ENCODE measurements around the gene TOMM40L.
A peak's percentile ranks its signal among the peaks of the same experiment; 100 is the strongest.

Gene TOMM40L

DNA sequence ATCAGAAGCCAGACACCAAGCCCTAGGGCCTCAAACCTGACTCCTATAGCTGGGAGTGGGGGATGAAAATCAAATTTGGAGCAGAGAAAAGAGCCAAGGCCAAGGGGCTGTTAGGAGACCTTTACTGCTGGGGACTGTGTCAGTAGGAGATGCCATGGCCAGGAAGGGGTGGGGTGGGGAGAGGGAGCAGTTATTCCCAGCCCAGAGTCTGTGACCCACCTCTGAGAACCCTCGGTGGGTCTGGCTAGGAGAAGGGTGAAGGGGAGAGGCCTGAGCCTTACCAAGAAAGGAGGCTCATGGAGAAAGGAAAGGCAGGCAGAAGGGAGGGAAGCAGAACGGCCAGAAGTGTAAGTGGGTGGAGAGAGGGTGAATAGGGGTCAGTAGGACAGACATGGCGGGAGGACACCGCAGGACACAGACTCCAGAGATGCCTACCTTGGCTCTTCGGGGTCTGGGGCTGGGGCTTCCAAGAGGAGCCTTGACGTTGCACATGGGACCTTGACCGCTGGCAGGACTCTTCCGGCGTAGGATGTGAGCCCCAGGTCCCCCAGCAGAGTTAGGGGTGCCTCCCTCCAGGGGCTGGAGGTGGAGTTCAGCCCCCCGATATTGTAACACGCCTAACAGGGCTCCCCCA is 28.2 kb upstream of the TOMM40L start:
- DNase-seq (ENCODE audit: low read depth in 3 of 3) = no peak

DNA sequence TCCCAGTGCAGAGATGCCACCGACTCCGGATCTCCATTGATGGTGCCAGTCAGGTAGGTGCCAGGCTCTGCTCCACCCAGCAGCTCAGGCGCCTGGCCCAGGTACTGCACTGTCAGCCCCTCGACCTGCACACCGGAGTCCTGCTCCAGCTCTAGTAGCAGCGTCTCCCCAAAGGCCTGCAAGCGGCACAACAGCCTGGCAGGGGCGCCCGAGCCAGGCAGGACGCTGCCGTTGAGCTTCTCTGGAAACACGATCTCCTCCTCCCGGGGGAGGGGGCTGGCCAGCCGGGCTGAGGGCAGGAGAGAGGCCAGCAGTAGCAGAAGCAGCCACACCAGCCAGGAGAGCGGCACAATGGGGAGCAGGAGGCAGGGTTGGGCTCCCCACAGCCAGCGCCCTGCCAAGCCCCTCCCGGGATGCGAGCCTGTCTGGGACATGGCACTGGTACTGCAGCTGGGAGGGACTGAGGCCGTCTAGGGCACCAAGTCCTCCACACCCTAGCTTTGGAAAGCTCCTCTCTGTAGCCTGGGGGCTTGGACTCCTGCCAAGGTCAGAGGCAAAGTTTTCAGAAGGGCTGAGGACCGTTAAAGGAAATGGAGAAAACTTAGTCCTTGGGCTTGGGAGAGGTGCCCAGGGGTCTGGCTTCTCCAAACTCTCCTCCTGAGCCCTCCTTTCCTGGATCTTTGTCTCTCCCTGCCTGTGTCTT is 27.5 kb upstream of the TOMM40L start:
- DNase-seq (ENCODE audit: low read depth in 3 of 3) = no peak

DNA sequence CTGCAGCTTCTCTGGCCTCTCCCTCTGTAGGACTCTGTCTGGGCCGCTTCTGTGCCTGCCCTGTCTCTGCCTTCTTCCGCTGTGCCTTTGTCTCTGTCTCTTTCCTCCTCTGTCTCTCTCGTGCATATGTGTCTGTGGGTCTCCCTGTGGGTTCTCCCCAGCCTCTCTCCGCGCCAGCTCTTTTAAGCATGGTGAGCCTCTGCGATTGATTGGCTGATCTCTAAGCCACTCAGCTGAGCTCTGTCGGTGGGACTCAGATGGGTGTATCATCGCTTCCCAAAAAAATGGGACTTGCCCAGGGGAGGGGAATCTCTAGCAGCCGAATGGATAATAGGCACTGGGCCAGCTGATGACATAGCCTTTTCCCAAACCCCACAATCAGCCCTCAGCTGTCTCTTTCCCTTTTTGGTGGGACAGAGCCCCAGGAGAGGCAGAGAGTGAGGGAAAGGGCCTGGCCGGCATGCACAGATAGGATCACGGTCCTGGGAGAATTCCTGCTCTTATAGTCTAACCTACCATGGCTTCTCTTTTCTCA is 26.9 kb upstream of the TOMM40L start, which contains the start of gene ADAMTS4:
ADAMTS4 (minus strand) TSS at position 158 of the 535 bp plus-strand sequence. CDS start 427 bp downstream, outside the sequence.
- DNase-seq (ENCODE audit: low read depth in 3 of 3) = no peak

DNA sequence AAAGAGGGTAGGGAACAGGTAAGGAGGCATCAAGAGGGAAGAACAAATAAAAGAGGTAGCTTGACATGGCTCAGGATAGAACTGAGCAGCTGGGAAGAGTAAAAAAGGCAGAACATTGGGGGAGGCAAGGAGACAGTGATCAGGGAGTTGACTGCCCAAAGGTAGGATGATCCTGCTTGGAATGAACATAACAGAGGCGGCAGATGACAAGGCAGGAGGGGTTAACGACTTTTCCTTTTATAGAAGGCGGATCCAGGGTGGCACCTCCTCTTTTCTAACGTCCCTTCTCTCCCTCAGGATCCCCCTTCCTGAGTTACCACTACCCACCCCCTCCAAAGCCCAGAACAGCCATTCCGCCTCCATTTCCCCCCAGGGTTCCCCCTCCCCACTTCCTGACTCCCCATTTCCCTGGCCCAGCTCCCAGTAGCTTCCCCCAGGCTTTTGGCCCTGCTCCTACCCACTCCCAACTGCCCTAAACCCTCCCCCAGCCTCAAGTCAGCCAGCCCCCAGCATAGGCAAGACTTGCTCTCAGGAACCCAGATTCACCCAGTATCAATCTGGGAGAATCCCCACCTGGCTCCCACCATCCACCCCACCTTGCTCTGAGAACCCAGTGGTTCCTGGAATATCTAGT is 26.2 kb upstream of the TOMM40L start:
- DNase-seq (ENCODE audit: low read depth in 3 of 3) = no peak

DNA sequence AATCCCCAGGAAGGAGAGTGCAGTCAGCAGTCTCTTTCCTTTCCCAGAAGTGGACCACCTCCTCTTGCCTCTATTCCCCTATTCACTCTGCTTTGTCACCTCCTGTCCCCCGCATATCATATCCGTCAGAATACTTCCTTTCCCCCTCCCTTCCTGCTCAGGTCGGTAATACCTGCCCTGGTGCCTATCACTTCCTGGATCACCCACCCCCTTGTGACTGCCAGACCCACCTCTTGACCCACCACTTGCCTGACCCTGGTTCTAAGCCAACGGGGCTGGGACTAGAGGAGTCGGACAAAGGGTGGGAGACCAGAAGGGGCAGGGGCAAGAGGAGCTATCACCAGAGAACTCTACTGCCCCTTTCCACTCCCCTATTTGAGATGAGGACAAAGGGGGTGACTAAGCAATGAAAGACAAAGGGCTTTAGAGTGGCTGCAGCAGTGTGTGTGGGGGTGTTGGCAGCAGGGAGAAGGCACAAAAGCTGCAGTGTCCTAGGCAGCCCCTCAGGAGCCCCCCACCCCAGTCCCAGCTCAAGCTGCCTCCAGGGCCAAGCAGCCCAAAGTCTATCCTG is 25.4 kb upstream of the TOMM40L start:
- DNase-seq (ENCODE audit: low read depth in 3 of 3) = no peak

DNA sequence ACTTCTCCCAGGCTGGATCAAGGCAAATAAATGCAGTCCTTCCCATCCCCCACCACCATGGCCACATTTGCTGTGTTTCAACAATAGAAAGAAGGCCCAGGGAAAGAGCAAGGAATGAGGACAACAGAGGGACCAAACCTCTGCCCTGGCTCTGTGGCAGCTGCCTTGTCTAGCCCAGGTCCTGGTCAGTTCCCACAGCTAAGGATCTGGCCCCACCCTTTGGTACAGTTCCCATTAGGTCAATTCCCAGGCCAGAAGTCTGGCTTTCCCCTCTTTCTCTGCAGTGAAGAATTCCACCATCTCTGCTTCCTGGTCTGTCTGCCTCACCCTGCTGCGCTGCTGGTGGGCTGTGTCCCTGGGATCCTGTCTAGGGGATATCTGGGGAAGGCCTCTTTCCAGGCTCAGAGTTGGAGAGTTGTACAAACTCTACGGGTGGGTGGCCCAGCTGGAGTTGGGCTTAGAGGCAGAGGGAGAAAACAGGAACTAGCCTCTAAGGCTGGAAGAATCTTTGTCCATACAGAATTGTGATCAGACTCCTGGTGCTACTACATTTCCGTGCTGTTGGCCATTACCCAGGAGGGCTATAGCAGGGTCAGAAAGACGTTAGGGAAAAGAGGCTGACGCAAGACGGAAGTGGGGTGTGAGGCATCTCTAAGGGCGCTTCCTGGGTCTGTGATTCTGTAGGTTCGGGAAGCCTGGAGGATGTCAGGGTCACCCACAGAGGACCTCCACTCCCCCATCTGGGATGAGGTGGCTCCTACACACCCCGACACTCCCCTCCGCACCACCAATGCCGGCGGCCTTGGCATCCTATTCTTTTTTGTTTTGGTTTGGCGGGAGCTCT is 24.6 kb upstream of the TOMM40L start:
- no peak for DNase-seq (ENCODE audit: low read depth in 3 of 3)

DNA sequence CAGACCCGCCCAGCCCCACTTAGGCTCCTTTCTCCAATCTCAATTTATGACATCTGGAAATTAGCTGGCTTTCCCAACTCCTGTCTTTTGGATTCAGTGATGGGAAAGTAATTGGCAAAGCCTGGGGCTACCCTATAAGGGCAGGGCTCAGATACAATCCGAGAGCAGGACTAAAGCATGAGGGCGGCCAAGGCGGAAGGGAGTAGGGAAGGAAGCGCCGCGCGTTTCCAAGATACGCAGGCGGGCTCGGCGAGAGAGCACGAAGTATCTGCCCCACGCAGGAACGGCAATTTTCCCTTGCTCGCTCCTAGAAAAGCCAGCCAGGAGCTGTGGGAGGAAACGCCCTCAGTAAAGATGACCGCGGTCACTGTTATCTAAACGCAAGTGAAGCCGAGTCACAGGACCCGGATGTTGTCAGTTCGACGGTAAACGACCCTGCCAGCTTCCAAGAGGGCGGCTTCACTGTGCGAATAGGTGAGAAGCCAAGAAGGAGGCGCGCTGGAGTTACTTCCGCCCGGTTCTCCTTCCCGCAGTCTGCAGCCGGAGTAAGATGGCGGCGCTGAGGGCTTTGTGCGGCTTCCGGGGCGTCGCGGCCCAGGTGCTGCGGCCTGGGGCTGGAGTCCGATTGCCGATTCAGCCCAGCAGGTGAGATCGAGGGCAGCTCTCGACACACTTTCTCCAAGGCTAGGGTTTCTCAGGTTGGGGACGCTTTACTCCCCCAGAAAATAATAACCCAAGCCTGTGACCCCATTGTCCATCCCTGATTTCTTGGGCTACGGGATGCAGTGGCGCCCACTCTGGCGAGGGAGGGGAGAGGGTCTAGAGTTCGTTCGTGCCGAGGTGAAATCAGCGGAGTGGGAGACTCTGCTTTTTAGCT is 23.8 kb upstream of the TOMM40L start, which contains the start of gene NDUFS2:
NDUFS2 (plus strand) TSS at position 532 of the 877 bp plus-strand sequence; CDS start at position 551, 19 bp downstream.
- peak; percentile 75 to 93 (median 89) for DNase-seq (ENCODE audit: low read depth in 3 of 3)

DNA sequence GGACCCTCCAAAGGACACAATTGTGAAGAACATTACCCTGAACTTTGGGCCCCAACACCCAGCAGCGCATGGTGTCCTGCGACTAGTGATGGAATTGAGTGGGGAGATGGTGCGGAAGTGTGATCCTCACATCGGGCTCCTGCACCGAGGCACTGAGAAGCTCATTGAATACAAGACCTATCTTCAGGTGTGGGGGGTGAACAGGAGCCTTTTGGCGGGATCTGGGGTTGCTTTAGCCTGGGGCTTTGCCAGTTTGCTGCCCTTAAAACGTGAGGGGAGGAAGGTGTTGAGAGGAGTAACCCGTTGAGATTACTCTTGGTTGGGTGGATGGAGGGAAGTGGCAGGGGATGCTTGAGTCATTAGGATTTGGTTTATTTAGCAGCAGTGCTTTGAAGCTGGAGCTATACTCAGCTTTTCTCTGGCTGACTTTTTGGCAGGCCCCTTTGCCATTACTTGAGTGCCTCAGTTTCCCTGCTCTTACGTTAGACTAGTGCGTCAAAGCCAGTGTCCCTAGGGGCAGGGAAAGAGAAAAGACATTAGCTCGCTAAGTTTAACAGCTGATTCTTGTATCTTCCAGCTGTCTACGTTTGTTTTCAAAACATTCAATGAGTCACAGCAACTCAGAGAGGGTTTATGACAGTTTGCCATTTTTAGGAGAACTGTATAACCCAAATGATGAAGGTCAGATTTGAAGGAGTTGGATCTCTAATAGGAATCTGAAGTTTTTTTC is 19.3 kb upstream of the TOMM40L start:
- no peak for DNase-seq (ENCODE audit: low read depth in 3 of 3)

DNA sequence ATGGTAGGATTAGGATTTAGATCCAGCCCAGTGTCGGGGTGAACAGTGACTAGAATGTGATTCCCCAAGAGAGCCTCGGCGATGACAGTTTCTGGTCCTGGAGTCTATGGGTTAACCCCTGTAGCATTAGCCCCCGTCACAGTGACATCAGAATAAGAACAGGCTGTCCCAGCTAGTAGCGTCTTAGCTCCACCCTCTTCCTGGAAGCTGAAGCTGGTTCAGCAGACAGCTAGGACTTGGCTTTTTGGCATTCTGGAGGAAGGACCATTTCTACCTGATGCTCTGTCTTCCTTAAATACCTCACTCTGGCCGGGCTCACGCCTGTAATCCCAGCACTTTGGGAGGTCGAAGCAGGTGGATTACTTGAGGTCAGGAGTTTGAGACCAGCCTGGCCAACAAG is 18.7 kb upstream of the TOMM40L start:
- no peak for DNase-seq (ENCODE audit: low read depth in 3 of 3)

DNA sequence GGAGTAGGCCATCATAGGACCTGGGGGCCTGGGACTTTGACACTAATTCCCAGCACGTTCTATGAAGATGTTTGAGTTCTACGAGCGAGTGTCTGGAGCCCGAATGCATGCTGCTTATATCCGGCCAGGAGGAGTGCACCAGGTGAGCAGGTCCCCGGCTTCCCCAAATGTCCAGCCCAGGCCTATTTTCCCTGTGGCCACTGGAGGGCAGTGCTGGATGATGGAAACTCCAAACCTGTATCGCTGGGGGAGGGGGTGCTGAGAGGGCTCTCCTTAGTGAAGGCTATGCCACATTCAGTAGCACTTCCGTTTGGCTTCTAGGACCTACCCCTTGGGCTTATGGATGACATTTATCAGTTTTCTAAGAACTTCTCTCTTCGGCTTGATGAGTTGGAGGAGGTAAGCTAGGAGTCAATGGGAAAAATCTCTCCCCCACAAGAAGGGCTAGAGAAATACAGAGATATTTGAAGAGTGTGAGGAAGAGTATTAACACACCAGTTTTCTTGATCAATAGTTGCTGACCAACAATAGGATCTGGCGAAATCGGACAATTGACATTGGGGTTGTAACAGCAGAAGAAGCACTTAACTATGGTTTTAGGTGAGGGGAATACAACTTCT is 16.0 kb upstream of the TOMM40L start:
- DNase-seq (ENCODE audit: low read depth in 3 of 3) = peak; percentile 33 to 52 (median 44)

DNA sequence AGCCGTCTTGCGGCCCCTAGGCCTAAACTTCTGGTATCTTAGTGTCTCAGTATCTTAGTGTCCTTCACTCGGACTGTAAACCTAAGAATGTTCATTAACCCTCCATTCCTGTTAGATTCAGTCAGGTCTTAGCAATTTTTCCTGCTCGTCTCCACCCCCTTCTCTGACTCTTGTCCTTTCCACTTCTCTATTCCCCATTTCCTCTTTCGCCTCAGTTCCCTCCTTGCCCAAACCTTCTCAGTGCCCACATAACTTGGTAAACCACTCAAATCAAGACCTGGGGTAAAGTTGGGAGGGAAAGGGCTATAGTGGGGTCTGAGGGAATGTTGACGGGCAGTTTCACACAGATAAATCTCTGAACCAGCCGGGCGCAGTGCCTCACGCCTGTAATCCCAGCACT is 11.5 kb upstream of the TOMM40L start:
- DNase-seq (ENCODE audit: low read depth in 3 of 3) = no peak

DNA sequence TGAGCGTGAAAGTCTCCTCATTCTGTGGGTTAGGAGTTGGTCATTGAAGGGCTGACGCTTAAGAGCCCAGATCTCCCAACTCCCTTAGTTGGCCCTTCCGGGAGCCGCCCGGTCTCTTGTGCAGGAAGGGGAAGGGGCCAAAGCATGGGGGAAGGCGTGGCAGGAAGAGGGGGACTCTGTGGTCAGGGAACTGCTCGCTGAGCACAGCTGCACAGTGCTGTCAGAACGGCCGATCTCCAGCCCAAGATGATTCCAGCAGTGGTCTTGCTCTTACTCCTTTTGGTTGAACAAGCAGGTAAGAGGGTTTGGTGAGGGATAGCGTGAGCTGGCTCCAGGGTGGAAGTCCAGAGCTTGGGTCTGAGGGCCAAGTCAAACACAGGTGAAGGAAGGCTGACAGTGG is 10.8 kb upstream of the TOMM40L start, which contains the start of gene FCER1G:
FCER1G (plus strand) TSS at position 220 of the 400 bp plus-strand sequence; CDS start at position 247, 27 bp downstream.
- no peak for DNase-seq (ENCODE audit: low read depth in 3 of 3)

DNA sequence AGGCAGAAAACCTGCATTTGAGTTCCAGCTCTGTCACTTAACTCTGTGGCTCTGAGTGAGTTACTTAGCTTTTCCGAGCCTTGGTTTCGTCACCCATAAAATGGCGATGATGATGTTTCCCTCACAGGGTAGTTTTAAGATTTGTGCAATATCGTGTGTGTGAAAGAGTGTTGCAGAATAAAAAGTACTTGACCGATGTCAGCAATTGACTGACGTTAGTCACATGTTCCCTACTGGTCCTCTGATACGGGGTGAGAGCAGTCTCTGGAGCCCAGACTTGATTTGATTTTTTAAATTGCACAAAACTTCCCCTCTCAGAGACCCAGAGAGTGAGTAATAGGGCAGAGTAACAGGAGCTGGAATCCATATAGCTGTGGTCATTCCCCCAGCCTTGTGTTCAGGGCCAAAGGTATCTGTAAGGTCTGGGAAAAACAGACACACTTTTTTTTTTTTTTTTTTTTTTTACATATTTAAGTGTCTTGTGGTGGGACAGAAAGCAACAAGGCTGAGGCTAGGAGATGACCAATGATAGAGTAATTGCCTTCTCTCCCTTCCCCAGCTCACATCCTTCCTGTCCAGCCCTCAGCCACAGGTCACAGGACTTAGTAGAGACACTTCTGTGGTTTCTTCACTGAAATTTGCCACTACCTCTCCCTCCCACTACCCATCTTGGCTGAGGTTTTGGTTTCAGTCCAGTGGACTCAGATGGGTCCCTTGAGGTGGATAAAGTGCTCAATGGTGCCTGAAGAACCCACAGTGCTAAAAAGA is 8.7 kb upstream of the TOMM40L start:
- no peak for DNase-seq (ENCODE audit: low read depth in 3 of 3)

DNA sequence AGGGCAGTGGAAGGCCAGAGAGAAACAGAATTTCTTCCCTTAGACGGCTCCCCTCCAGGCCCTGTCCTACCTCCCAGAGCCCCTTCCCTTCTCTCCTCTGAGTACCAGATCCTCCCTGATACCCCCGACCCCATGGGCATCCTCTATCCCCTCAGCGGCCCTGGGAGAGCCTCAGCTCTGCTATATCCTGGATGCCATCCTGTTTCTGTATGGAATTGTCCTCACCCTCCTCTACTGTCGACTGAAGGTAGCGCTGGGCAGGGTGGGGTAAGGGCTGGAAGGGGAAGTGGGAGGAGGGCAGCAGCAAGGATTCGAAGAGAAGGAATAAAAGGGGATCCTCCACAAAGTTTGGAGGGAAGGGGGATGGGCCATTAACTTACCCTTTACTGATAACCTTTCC is 8.0 kb upstream of the TOMM40L start:
- DNase-seq (ENCODE audit: low read depth in 3 of 3) = no peak

DNA sequence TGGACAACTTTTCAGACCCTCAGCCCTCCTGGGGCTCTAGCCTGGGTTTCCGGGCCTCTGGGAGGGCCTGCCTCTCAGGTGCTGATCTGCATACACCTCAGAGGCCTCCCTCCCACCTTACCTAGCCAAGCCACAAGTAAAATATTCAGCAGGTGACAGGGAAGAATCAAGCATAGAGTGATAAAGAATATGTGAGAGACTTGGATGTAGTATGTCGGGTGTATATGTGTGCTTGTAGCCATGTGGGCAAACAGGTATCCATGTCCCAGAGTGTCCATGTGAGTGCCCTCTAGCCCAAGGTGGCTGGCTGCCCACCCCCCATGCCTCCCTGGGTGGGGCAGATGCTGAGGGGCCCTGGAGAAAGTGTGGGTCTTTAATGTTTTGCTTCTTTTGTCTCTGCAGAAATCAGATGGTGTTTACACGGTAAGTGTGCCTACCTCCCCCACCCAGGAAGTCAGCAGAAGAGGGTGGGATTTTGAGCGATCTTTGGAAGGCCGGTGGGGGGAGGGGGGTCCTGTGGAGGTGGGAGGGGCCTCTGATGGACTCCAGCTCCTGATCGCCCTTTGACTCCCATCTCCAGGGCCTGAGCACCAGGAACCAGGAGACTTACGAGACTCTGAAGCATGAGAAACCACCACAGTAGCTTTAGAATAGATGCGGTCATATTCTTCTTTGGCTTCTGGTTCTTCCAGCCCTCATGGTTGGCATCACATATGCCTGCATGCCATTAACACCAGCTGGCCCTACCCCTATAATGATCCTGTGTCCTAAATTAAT is 7.4 kb upstream of the TOMM40L start:
- no peak for DNase-seq (ENCODE audit: low read depth in 3 of 3)

DNA sequence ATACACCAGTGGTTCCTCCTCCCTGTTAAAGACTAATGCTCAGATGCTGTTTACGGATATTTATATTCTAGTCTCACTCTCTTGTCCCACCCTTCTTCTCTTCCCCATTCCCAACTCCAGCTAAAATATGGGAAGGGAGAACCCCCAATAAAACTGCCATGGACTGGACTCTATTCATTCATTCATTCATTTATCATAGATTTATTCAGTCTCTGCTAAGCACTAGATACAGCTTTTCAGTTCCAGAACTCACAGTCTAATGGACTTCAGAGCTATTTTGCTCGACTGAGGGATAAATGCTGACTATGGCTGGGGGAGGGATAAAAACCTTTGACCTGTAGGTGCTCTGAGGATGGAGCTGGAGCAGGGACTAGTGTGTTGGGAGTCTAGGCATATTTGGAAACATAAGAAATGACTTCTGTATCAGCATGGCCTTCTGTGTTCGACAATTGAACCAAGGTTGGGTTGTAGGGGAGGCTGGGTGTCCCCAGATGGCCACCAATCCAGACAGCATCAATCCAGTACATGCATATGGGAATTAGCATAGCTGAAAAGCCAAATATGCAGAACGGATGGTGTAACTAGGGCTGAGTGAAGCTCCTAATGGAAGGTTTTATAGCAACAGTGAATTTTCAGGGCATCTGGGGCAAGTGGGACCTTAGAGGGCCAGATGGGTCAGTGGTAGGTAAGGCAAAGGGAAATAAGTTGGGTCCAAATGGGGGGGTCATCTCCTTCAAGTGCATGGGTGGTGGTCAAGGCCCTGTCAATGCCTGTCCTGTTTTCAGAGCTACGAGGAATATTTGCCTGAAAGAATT is 6.6 kb upstream of the TOMM40L start:
- no peak for DNase-seq (ENCODE audit: low read depth in 3 of 3)

DNA sequence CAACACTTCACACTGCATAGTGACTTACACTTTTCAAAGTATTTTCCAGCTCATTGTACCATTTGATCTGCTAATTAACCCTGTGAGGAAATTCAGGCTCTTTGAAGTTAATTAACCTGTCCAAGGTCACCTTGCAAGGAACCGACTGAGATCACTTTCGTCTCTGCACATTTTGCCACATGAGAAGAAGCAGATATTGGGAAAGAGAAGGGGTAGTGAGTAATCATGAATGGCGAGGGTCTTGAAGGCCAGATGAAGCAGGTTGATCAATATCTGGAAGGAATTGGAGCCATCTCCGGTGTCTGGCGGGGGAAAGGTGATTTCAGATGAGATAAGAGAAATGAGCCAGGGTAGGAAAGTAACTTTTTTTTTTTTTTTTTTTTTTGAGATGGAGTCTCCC is 5.9 kb upstream of the TOMM40L start:
- DNase-seq (ENCODE audit: low read depth in 3 of 3) = no peak
